IMR-90 (cell line): Measurements from ENCODE around the gene ARHGAP35. TPM values are rescaled to one million over a fixed set of nuclear protein-coding genes. Genes with fewer than 3 reads are reported as not detected.

Source experiments
- ATAC-seq: fragments of 200-7000 bp; cut with Tn5 transposase; 2 replicates; pipeline ENCODE4 v1.9.1; 2020; ENCODE audit warnings: low read depth, mild to moderate bottlenecking, moderate library complexity
- BruUV-seq: library from RNA; stranded (reverse); fragments of 400-500 nt; replicated peaks from 2 replicates; lab custom pipeline; 2021; lab: Mats Ljungman, UMichigan
- CTCF ChIA-PET: fragments of 300-600 bp; formaldehyde crosslinking; extraction: SDS; loops from one replicate; lab custom pipeline; 2021; ENCODE audit warnings: antibody characterized with exemption; lab: Yijun Ruan, JAX
- POLR2A ChIA-PET: fragments of 300-600 bp; sonication (Branson Sonifier 250); formaldehyde crosslinking; loops from one replicate; lab custom pipeline; 2022; ENCODE audit warnings: antibody characterized with exemption; ENCODE audit not compliant: unreplicated experiment; lab: Charles Lee
- DNase-seq: peaks from one replicate; pipeline ENCODE4 v3.0.0; 2013
- H2AFZ ChIP-seq: replicated peaks from 2 replicates; pipeline ENCODE3; 2013; ENCODE audit warnings: low read length, mild to moderate bottlenecking; ENCODE audit not compliant: poor library complexity
- H2AK5ac ChIP-seq: 2 replicates; pipeline ENCODE4 v1.6.1; 2013; ENCODE audit warnings: low read depth, low read length, inconsistent platforms
- H2AK9ac ChIP-seq: replicated peaks from 2 replicates; pipeline ENCODE3; 2013; ENCODE audit warnings: mild to moderate bottlenecking, low read depth, low read length, moderate library complexity; ENCODE audit not compliant: poor library complexity
- H2BK120ac ChIP-seq: 2 replicates; pipeline ENCODE4 v1.6.1; 2013; ENCODE audit warnings: low read depth, low read length, inconsistent platforms
- H2BK15ac ChIP-seq: 3 replicates; pipeline ENCODE4 v1.6.1; 2013; ENCODE audit warnings: low read depth, low read length, inconsistent platforms
- H2BK20ac ChIP-seq: 2 replicates; pipeline ENCODE4 v1.6.1; 2013; ENCODE audit warnings: low read depth, mild to moderate bottlenecking, inconsistent platforms, low read length, moderate library complexity
- H2BK5ac ChIP-seq: 2 replicates; pipeline ENCODE4 v1.6.1; 2013; ENCODE audit warnings: mild to moderate bottlenecking, low read depth, low read length, inconsistent platforms; ENCODE audit not compliant: poor library complexity, severe bottlenecking
- H3K14ac ChIP-seq: replicated peaks from 2 replicates; pipeline ENCODE4 v1.6.1; 2013; ENCODE audit warnings: low read depth, low read length, inconsistent platforms
- H3K18ac ChIP-seq: 2 replicates; pipeline ENCODE4 v1.6.1; 2013; ENCODE audit warnings: low read depth, low read length, control low read depth
- H3K23ac ChIP-seq: 2 replicates; pipeline ENCODE4 v1.6.1; 2013; ENCODE audit warnings: low read depth, low read length, inconsistent platforms
- H3K27ac ChIP-seq: 2 replicates; pipeline ENCODE4 v1.5.1; 2013; ENCODE audit warnings: mild to moderate bottlenecking, control low read depth, low read length; ENCODE audit not compliant: insufficient read depth
- H3K27me3 ChIP-seq: 2 replicates; pipeline ENCODE4 v1.6.1; 2013; ENCODE audit warnings: low read length; ENCODE audit not compliant: control insufficient read depth, insufficient read depth
- H3K36me3 ChIP-seq: 2 replicates; pipeline ENCODE4 v1.6.1; 2013; ENCODE audit warnings: low read length, mixed read lengths; ENCODE audit not compliant: control insufficient read depth, insufficient read depth
- H3K4ac ChIP-seq: 2 replicates; pipeline ENCODE4 v1.6.1; 2013; ENCODE audit warnings: low read depth, low read length, inconsistent platforms
- H3K4me1 ChIP-seq: 2 replicates; pipeline ENCODE4 v1.6.1; 2013; ENCODE audit warnings: low read length, mixed read lengths; ENCODE audit not compliant: control insufficient read depth, insufficient read depth
- H3K4me2 ChIP-seq: 2 replicates; pipeline ENCODE4 v1.6.1; 2013; ENCODE audit warnings: low read depth, mild to moderate bottlenecking, control low read depth, low read length, moderate library complexity
- H3K4me3 ChIP-seq: 2 replicates; pipeline ENCODE4 v1.5.1; 2013; ENCODE audit warnings: low read depth, mild to moderate bottlenecking, control low read depth, low read length, moderate library complexity; ENCODE audit not compliant: insufficient read depth
- H3K56ac ChIP-seq: 2 replicates; pipeline ENCODE4 v1.6.1; 2013; ENCODE audit warnings: low read length, inconsistent platforms; ENCODE audit not compliant: insufficient read depth; ENCODE audit errors: extremely low read depth
- H3K79me1 ChIP-seq, 2 experiments: 2 replicates each; pipeline ENCODE4 v1.6.1; 2013; ENCODE audit warnings: low read length in 2 of 2, inconsistent platforms in 1 of 2, low read depth in 1 of 2
- H3K9ac ChIP-seq: 2 replicates; pipeline ENCODE4 v1.6.1; 2013; ENCODE audit warnings: low read depth, low read length, control low read depth
- H3K9me1 ChIP-seq: 2 replicates; pipeline ENCODE4 v1.6.1; 2013; ENCODE audit warnings: low read length, inconsistent platforms; ENCODE audit not compliant: insufficient read depth
- H3K9me3 ChIP-seq: 2 replicates; pipeline ENCODE4 v1.6.1; 2013; ENCODE audit warnings: low read length; ENCODE audit not compliant: control insufficient read depth, insufficient read depth
- H4K20me1 ChIP-seq: 2 replicates; pipeline ENCODE4 v1.6.1; 2013; ENCODE audit warnings: low read length, inconsistent platforms; ENCODE audit not compliant: insufficient read depth
- H4K5ac ChIP-seq: 2 replicates; pipeline ENCODE4 v1.6.1; 2013; ENCODE audit warnings: mild to moderate bottlenecking, low read depth, low read length, control low read depth
- H4K8ac ChIP-seq, 2 experiments: 2 replicates each; pipeline ENCODE4 v1.6.1; 2013; ENCODE audit warnings: low read depth in 2 of 2, low read length in 2 of 2, control low read depth in 1 of 2, inconsistent platforms in 1 of 2
- H4K91ac ChIP-seq: 2 replicates; pipeline ENCODE4 v1.6.1; 2013; ENCODE audit warnings: low read depth, low read length, inconsistent platforms; ENCODE audit not compliant: insufficient read depth
- BHLHE40 ChIP-seq: fragments of 150-350 bp; IDR thresholded peaks from 2 replicates; pipeline ENCODE4 v1.6.1; 2016; ENCODE audit warnings: mild to moderate bottlenecking, low read depth, low read length
- CEBPB ChIP-seq: IDR thresholded peaks from 2 replicates; pipeline ENCODE4 v1.6.1; 2012; ENCODE audit warnings: low read depth, low read length, improper control_type of control experiment
- CHD1 ChIP-seq: IDR thresholded peaks from 2 replicates; pipeline ENCODE4 v1.6.1; 2012; ENCODE audit warnings: low read depth, low read length, improper control_type of control experiment
- FOS ChIP-seq: fragments of 150-350 bp; IDR thresholded peaks from 2 replicates; pipeline ENCODE4 v1.6.1; 2016; ENCODE audit warnings: low read depth, low read length
- MXI1 ChIP-seq: IDR thresholded peaks from 2 replicates; pipeline ENCODE4 v1.6.1; 2012; ENCODE audit warnings: low read depth, mild to moderate bottlenecking, low read length, moderate library complexity, borderline replicate concordance
- NFE2L2 ChIP-seq: fragments of 150-350 bp; IDR thresholded peaks from 2 replicates; pipeline ENCODE4 v1.6.1; 2016; ENCODE audit warnings: low read depth, mild to moderate bottlenecking, low read length
- POLR2A ChIP-seq: IDR thresholded peaks from 2 replicates; pipeline ENCODE4 v1.6.1; 2012; ENCODE audit warnings: mild to moderate bottlenecking, low read depth, low read length
- RAD21 ChIP-seq: IDR thresholded peaks from 2 replicates; pipeline ENCODE4 v1.6.1; 2012; ENCODE audit warnings: low read length, improper control_type of control experiment
- RCOR1 ChIP-seq: IDR thresholded peaks from 2 replicates; pipeline ENCODE4 v1.6.1; 2012; ENCODE audit warnings: mild to moderate bottlenecking, low read length, improper control_type of control experiment; ENCODE audit not compliant: insufficient replicate concordance
- RFX5 ChIP-seq: IDR thresholded peaks from 2 replicates; pipeline ENCODE4 v1.8.0; 2012; ENCODE audit warnings: low read depth, mild to moderate bottlenecking, low read length, moderate library complexity
- SMC3 ChIP-seq: fragments of 150-350 bp; IDR thresholded peaks from 2 replicates; pipeline ENCODE4 v1.6.1; 2016; ENCODE audit warnings: low read depth, mild to moderate bottlenecking, antibody characterized with exemption, low read length, moderate library complexity
- WGBS, 2 experiments: methylation state at CpG; one replicate each; pipeline versions ENCODE4 v1.1.5 to v1.1.7; 2013; ENCODE audit warnings: missing lambda C conversion rate in 2 of 2; ENCODE audit not compliant: insufficient read length in 1 of 2; ENCODE audit errors: extremely low coverage in 2 of 2; 5-methylcytosine and 5-hydroxymethylcytosine counted together
- dilution Hi-C: fragments of 300-500 bp; cut with HindIII; formaldehyde crosslinking; loops from one replicate; pipeline ENCODE4 v1.14.3; 2018; ENCODE audit warnings: low sequenced_read_pairs; ENCODE audit not compliant: unreplicated experiment
- in situ Hi-C: fragments of 300-500 bp; cut with MboI; formaldehyde crosslinking; loops from 3 replicates; pipeline ENCODE4 v1.14.3; 2019; ENCODE audit warnings: low sequenced_read_pairs, inconsistent platforms, mixed read lengths
- intact Hi-C: fragments of 100-400 bp; cut with micrococcal nuclease; formaldehyde crosslinking; loops from 2 replicates; pipeline ENCODE4 v1.10.0; 2022
- polyA plus RNA-seq, 3 experiments: library from polyadenylated mRNA; depleted of rRNA; stranded (reverse); fragments of >200 nt; gene quantifications; 2 replicates each; pipeline ENCODE4 v1.2.3, GENCODE V29; 2012; ENCODE audit warnings: low replicate concordance in 1 of 3
- total RNA-seq: library from RNA; depleted of rRNA; stranded (reverse); fragments of >200 nt; gene quantifications from 2 replicates; pipeline ENCODE4 v1.2.3, GENCODE V29; 2012
- TF ChIP-seq, protein P1 (sequence below): fragments of 150-350 bp; IDR thresholded peaks from 2 replicates; pipeline ENCODE4 v1.6.1; 2017; ENCODE audit warnings: mild to moderate bottlenecking, antibody characterized with exemption, low read length, low read depth
- TF ChIP-seq, protein P2 (sequence below): fragments of 150-350 bp; IDR thresholded peaks from 2 replicates; pipeline ENCODE4 v1.6.1; 2016; ENCODE audit warnings: low read depth, mild to moderate bottlenecking, low read length, moderate library complexity, borderline replicate concordance

Gene ARHGAP35
- total and polyA plus RNA-seq, 2 of the 4 experiments (the other 2 are of a cell fraction), result 16.4 to 29.0 TPM

DNA sequence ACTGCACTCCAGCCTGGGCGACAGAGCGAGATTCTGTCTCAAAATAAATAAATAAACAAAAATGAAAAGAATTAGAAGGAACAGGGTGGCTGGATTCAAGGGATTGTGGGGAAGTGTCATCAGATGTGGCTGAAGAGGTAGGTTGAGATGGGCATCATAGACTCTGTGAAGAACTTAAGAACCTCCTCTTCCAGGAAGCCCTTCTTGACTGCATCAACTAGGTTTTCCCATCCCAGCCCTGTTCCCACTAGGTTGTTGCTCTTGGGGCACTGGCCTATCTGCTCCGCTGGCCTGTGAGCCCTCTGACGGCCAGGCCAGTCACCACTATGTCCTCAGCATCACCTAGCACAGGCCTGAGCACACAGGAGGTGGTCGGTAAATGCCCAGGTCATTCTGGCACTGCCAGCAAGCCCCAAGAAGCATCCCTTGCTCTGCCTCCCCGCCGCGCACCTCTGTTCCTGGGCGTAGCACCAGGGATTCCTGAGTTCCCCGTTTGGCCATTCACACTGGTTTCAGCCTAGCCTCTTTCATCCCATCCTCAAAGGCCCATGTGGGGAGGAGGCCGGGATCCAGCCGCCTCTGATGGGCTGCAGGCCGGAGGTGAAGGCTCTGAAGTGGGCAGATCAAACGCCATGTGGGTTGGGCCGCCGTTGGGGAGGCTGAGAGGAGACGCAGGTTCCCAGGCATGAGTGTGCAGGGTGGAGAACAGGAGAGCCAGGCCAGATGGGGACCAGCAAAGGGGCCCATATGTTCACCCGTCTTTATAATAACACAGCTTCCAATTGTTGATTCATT, 44.8 kb upstream of the ARHGAP35 start (continued):
- TF ChIP-seq SMC3 (no peak), CHD1 (no peak), BHLHE40 (no peak), FOS (no peak)
- TF ChIP-seq, protein P1, sequence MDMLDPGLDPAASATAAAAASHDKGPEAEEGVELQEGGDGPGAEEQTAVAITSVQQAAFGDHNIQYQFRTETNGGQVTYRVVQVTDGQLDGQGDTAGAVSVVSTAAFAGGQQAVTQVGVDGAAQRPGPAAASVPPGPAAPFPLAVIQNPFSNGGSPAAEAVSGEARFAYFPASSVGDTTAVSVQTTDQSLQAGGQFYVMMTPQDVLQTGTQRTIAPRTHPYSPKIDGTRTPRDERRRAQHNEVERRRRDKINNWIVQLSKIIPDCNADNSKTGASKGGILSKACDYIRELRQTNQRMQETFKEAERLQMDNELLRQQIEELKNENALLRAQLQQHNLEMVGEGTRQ, result no peak

DNA sequence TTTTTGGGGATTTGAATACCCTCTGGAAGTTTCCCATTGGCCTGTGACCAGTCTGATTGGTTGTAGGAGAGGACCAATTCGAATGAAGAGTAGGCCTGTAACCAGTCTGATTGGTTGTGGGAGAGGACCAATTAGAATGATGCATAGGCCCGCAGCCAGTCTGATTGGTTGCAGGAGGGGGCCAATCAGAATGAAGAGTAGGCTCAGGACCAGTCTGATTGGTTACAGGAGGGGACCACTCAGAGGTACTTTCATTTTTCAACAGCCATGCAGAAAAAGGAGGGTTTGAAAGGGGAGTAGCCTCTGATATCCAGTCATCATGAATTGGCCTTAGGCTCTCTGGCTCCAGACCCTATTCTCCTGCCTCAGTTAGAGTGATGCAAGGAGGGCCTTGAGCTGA, 42.0 kb upstream of the ARHGAP35 start:
- Histone ChIP-seq H2BK20ac (no peak overlapping the region), H4K20me1 (no peaks in the 10 kb centered on the region), H4K8ac (no peak overlapping the region), H3K79me1 (no peaks in the 10 kb centered on the region), H3K9ac (no peak overlapping the region), H2BK120ac (no peak overlapping the region), H3K27me3 (no peaks in the 10 kb centered on the region), H3K27ac (no peak overlapping the region), H3K9me1 (no peaks in the 10 kb centered on the region), H2BK15ac (no peak overlapping the region), H2BK5ac (no peak overlapping the region), H2AK5ac (no peak overlapping the region), H3K14ac (no peak overlapping the region), H2AK9ac (no peak overlapping the region), H3K56ac (no peak overlapping the region), H3K23ac (no peak overlapping the region), H3K4ac (no peak overlapping the region), H3K9me3 (no peaks in the 10 kb centered on the region), H3K36me3 (no peaks in the 10 kb centered on the region), H4K91ac (no peak overlapping the region), H3K4me2 (no peak overlapping the region), H3K4me1 (peaks cover 2% of the 10 kb centered on the region), H3K18ac (no peak overlapping the region), H4K5ac (no peak overlapping the region), H3K4me3 (no peak overlapping the region), H2AFZ (no peak overlapping the region)
- in situ Hi-C loops (no loop called here), intact Hi-C loops (no loop called here), dilution Hi-C loops (no loop called here)
- ATAC-seq, result peak; percentile 34
- no TSS peak for BruUV-seq
- WGBS, 2 experiments, result 83% methylated on average over 1 of the region's 2 CpGs; no CpG with 5 or more reads in 1 of the 2 experiments
- DNase-seq, result peak; percentile 33
- POLR2A ChIA-PET, result no interaction called here
- CTCF ChIA-PET, result no interaction called here
- TF ChIP-seq POLR2A (no peak), CHD1 (no peak), RCOR1 (no peak), BHLHE40 (no peak), MXI1 (no peak), NFE2L2 (no peak), CEBPB (no peak), RFX5 (no peak), RAD21 (no peak)
- TF ChIP-seq, protein P2, sequence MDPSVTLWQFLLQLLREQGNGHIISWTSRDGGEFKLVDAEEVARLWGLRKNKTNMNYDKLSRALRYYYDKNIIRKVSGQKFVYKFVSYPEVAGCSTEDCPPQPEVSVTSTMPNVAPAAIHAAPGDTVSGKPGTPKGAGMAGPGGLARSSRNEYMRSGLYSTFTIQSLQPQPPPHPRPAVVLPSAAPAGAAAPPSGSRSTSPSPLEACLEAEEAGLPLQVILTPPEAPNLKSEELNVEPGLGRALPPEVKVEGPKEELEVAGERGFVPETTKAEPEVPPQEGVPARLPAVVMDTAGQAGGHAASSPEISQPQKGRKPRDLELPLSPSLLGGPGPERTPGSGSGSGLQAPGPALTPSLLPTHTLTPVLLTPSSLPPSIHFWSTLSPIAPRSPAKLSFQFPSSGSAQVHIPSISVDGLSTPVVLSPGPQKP, result no peak
